Measurements from ENCODE around the gene SIAH2.

DNA sequence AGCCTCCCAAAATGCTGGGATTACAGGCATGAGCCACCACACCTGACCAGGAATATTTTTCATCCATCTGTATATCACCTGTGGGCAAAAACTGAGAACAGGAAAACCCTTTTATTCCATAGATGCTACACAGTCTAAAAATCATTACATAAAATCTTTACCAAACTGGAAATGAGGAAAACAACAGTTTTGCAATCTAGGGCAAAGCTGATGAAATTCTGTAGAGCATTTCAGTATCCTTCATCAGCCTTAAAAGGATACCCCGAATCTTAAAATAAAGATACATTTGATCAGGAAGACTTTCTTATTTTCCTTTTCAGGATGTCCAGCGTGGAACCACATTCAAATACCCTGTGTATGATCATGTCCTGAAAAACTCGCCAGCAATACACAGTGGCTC, 7.1 kb downstream of the SIAH2 start:
- TF ChIP-seq CTCF (IDR thresholded peaks at IDR 0.05) (no peak), POLR2A (IDR thresholded peaks at IDR 0.05) (no peak)
